ENCODE results near the gene UNC13B. TPM values are rescaled to one million over a fixed set of nuclear protein-coding genes. Genes with fewer than 3 reads are reported as not detected.

UNC13B gene
- total and polyA plus RNA-seq, 2 experiments from 2014 or later = 8.7 to 52.1 TPM

GRCh38 chr9:35432076-35432475 is 270.3 kb downstream of the UNC13B start:
- H3K4me2 ChIP-seq = no peak overlapping the region
- no peaks in the 10 kb centered on the region for H3K36me3 ChIP-seq (ENCODE audit: insufficient read depth)
- no peak overlapping the region for H3K27ac Mint-ChIP-seq
- no peaks in the 10 kb centered on the region for H3K4me1 ChIP-seq (ENCODE audit: insufficient read depth)
- H3K4me3 ChIP-seq = no peak overlapping the region
- H3K27ac ChIP-seq (ENCODE audit: low read depth) = no peak overlapping the region
- no peaks in the 10 kb centered on the region for H3K27me3 ChIP-seq (ENCODE audit: insufficient read depth)
- no peak overlapping the region for H3K4me3 Mint-ChIP-seq
- H4K20me1 ChIP-seq (replicated peaks; ENCODE audit: insufficient read depth) = no peaks in the 10 kb centered on the region
- no peaks in the 10 kb centered on the region for H3K4me1 Mint-ChIP-seq
- no peak for TF ChIP-seq ZNF462 (CRISPR knock-in tag; IDR thresholded peaks at IDR 0.05)
- no peak for TF ChIP-seq REST (IDR thresholded peaks at IDR 0.05; ENCODE audit: unreplicated experiment)
- no peak for TF ChIP-seq STAT1 (IDR thresholded peaks at IDR 0.05; ENCODE audit: unreplicated experiment)
- TF ChIP-seq CTCF (conservative IDR thresholded peaks at IDR 0.05; ENCODE audit: low read depth in 2 of 2) = no peak
- no peak for TF ChIP-seq CREB1 (CRISPR knock-in tag; IDR thresholded peaks at IDR 0.05; ENCODE audit: low read depth)
- no peak for TF ChIP-seq ETS1 (IDR thresholded peaks at IDR 0.05)
- TF ChIP-seq EZH2 (IDR thresholded peaks at IDR 0.05; ENCODE audit: low read depth, unreplicated experiment) = no peak
- no peak for TF ChIP-seq ZNF331 (CRISPR knock-in tag; IDR thresholded peaks at IDR 0.05; ENCODE audit: low read depth)
- H3K79me2 ChIP-seq (replicated peaks; ENCODE audit: insufficient read depth) = no peaks in the 10 kb centered on the region
- H2AFZ ChIP-seq = no peak overlapping the region
- H3K27me3 Mint-ChIP-seq (ENCODE audit: insufficient read depth, low read depth, poor library complexity) = no peaks in the 10 kb centered on the region
- H3K9me2 ChIP-seq (ENCODE audit: insufficient read depth) = no peaks in the 10 kb centered on the region
- H3K36me3 Mint-ChIP-seq (ENCODE audit: low read depth) = no peaks in the 10 kb centered on the region
- no peaks in the 10 kb centered on the region for H3F3A ChIP-seq (replicated peaks; ENCODE audit: low read depth)
- DNase-seq (ENCODE audit: low spot score) = no peak
- no peaks in the 10 kb centered on the region for H3K9me3 Mint-ChIP-seq
- ATAC-seq = no peak
